H1 (cell line): Measurements from ENCODE around the gene CCDC91. TPM values are rescaled to one million over a fixed set of nuclear protein-coding genes. Genes with fewer than 3 reads are reported as not detected.

Source experiments
- CTCF ChIA-PET: fragments of 300-600 bp; sonication (Branson Sonifier 250); formaldehyde crosslinking; loops from one replicate; lab custom pipeline; 2021; ENCODE audit not compliant: partially characterized antibody; lab: Charles Lee
- POLR2A ChIA-PET: fragments of 300-600 bp; sonication (Branson Sonifier 250); formaldehyde crosslinking; loops from one replicate; lab custom pipeline; 2021; ENCODE audit warnings: inconsistent platforms; ENCODE audit not compliant: partially characterized antibody; lab: Charles Lee
- DNase-seq, 2 experiments: peaks; one replicate each; pipeline versions ENCODE4 v3.0.0 to v3.0.0-alpha.2; 2010 to 2022; ENCODE audit warnings: low spot score in 2 of 2, low read depth in 1 of 2, mixed read lengths in 1 of 2
- FAIRE-seq: peaks from 2 replicates; lab custom pipeline; 2011; peaks lifted over from hg19 to GRCh38; lab: Jason Lieb, UNC
- H2AFZ ChIP-seq: 2 replicates; pipeline ENCODE4 v1.8.1; 2012; ENCODE audit warnings: low read length, inconsistent platforms
- H2AK5ac ChIP-seq: 2 replicates; pipeline ENCODE4 v1.6.1; 2013; ENCODE audit warnings: low read depth, low read length
- H2BK120ac ChIP-seq: replicated peaks from 2 replicates; pipeline ENCODE3; 2013; ENCODE audit warnings: low read depth, low read length, inconsistent platforms
- H2BK12ac ChIP-seq: 2 replicates; pipeline ENCODE4 v1.6.1; 2013; ENCODE audit warnings: low read depth, low read length
- H2BK15ac ChIP-seq: 2 replicates; pipeline ENCODE4 v1.6.1; 2013; ENCODE audit warnings: low read length
- H2BK20ac ChIP-seq: 2 replicates; pipeline ENCODE4 v1.6.1; 2013; ENCODE audit warnings: low read length
- H2BK5ac ChIP-seq: 2 replicates; pipeline ENCODE4 v1.6.1; 2013; ENCODE audit warnings: low read depth, low read length
- H3K14ac ChIP-seq: 2 replicates; pipeline ENCODE4 v1.6.1; 2013; ENCODE audit warnings: inconsistent platforms; ENCODE audit not compliant: insufficient read length
- H3K18ac ChIP-seq: 2 replicates; pipeline ENCODE4 v1.6.1; 2013; ENCODE audit warnings: low read length; ENCODE audit errors: extremely low read depth
- H3K23ac ChIP-seq: 2 replicates; pipeline ENCODE4 v1.6.1; 2013; ENCODE audit warnings: inconsistent platforms; ENCODE audit not compliant: insufficient read length
- H3K23me2 ChIP-seq: 2 replicates; pipeline ENCODE4 v1.6.1; 2013; ENCODE audit warnings: low read depth, low read length
- H3K27ac ChIP-seq: 2 replicates; pipeline ENCODE4 v1.6.1; 2011; ENCODE audit warnings: low read depth, low read length, inconsistent platforms
- H3K27me3 ChIP-seq, 4 experiments: replicated peaks in 1 of 4; 1 replicate in 1 of 4; 2 replicates in 3 of 4; pipeline versions ENCODE4 v1.6.1 to v1.8.1; 2011 to 2013; ENCODE audit warnings: low read length in 3 of 4, mild to moderate bottlenecking in 3 of 4, inconsistent platforms in 2 of 4, mixed read lengths in 2 of 4, moderate library complexity in 1 of 4; ENCODE audit not compliant: control insufficient read depth in 3 of 4, insufficient read depth in 3 of 4; ENCODE audit errors: extremely low read depth in 1 of 4
- H3K36me3 ChIP-seq, 4 experiments: 2 replicates each; pipeline versions ENCODE4 v1.6.1 to v1.8.1; 2011 to 2013; ENCODE audit warnings: mild to moderate bottlenecking in 4 of 4, low read length in 3 of 4, moderate library complexity in 2 of 4, control low read depth in 1 of 4, inconsistent platforms in 1 of 4; ENCODE audit not compliant: insufficient read depth in 4 of 4, control insufficient read depth in 2 of 4
- H3K4ac ChIP-seq: replicated peaks from 2 replicates; pipeline ENCODE3; 2013; ENCODE audit warnings: low read length, low read depth, mixed read lengths, inconsistent platforms; ENCODE audit not compliant: insufficient read length
- H3K4me1 ChIP-seq, 4 experiments: replicated peaks in 1 of 4; 1 replicate in 1 of 4; 2 replicates in 3 of 4; pipeline versions ENCODE4 v1.6.1 to v1.8.1; 2011 to 2013; ENCODE audit warnings: low read length in 3 of 4, inconsistent platforms in 2 of 4, mixed read lengths in 1 of 4; ENCODE audit not compliant: insufficient read depth in 4 of 4, control insufficient read depth in 3 of 4
- H3K4me2 ChIP-seq, 2 experiments: 2 replicates each; pipeline versions ENCODE4 v1.6.1 to v1.8.1; 2011 to 2013; ENCODE audit warnings: low read depth in 2 of 2, low read length in 2 of 2, control low read depth in 1 of 2, inconsistent platforms in 1 of 2, mild to moderate bottlenecking in 1 of 2; ENCODE audit not compliant: insufficient read depth in 1 of 2
- H3K4me3 ChIP-seq, 4 experiments: fragments of 200-600, 300-600 bp in 1 of 4; sonication (generic), shearing (Covaris generic), sonication (Bioruptor Twin) in 1 of 4; 2 replicates each; pipeline versions ENCODE4 v1.5.1 to v1.8.1; 2011 to 2016; ENCODE audit warnings: low read length in 4 of 4, low read depth in 3 of 4, control low read depth in 2 of 4, inconsistent platforms in 2 of 4, mild to moderate bottlenecking in 2 of 4, mixed read lengths in 1 of 4, moderate library complexity in 1 of 4; ENCODE audit not compliant: insufficient read depth in 2 of 4; ENCODE audit errors: extremely low read depth in 1 of 4
- H3K56ac ChIP-seq: replicated peaks from 2 replicates; pipeline ENCODE3; 2013; ENCODE audit warnings: low read depth, mild to moderate bottlenecking, mixed read lengths, low read length, inconsistent platforms; ENCODE audit not compliant: insufficient read length
- H3K79me1 ChIP-seq: 2 replicates; pipeline ENCODE4 v1.6.1; 2013; ENCODE audit warnings: low read depth, low read length, control low read depth
- H3K79me2 ChIP-seq, 2 experiments: 2 replicates each; pipeline versions ENCODE4 v1.6.1 to v1.8.1; 2012 to 2013; ENCODE audit warnings: low read length in 2 of 2, mild to moderate bottlenecking in 2 of 2, inconsistent platforms in 1 of 2; ENCODE audit not compliant: insufficient read depth in 2 of 2, control insufficient read depth in 1 of 2
- H3K9ac ChIP-seq, 4 experiments: replicated peaks in 1 of 4; 1 replicate in 1 of 4; 2 replicates in 3 of 4; pipeline versions ENCODE4 v1.6.1 to v1.8.1; 2011 to 2013; ENCODE audit warnings: low read depth in 3 of 4, low read length in 3 of 4, control low read depth in 2 of 4, mild to moderate bottlenecking in 2 of 4, moderate library complexity in 2 of 4, inconsistent platforms in 1 of 4; ENCODE audit errors: extremely low read depth in 1 of 4
- H3K9me3 ChIP-seq, 2 experiments: 2 replicates each; pipeline versions ENCODE4 v1.6.1 to v1.8.1; 2012 to 2013; ENCODE audit warnings: mild to moderate bottlenecking in 2 of 2, moderate library complexity in 2 of 2, control low read depth in 1 of 2, inconsistent platforms in 1 of 2, low read depth in 1 of 2, low read length in 1 of 2, mixed read lengths in 1 of 2; ENCODE audit not compliant: insufficient read depth in 2 of 2
- H4K20me1 ChIP-seq, 2 experiments: replicated peaks in 1 of 2; 2 replicates each; pipeline versions ENCODE3 to v1.8.1; 2011 to 2013; ENCODE audit warnings: inconsistent platforms in 2 of 2, low read length in 2 of 2, mild to moderate bottlenecking in 1 of 2; ENCODE audit not compliant: insufficient read depth in 2 of 2, control insufficient read depth in 1 of 2
- H4K5ac ChIP-seq: 2 replicates; pipeline ENCODE4 v1.6.1; 2013; ENCODE audit warnings: low read length, low read depth, mixed read lengths, inconsistent platforms; ENCODE audit not compliant: insufficient read length
- H4K8ac ChIP-seq: 2 replicates; pipeline ENCODE4 v1.8.0; 2013; ENCODE audit warnings: mild to moderate bottlenecking, moderate library complexity, low read length, inconsistent platforms; ENCODE audit not compliant: insufficient read depth; ENCODE audit errors: extremely low read depth
- H4K91ac ChIP-seq: replicated peaks from 2 replicates; pipeline ENCODE3; 2013; ENCODE audit warnings: low read length, mixed read lengths, inconsistent platforms; ENCODE audit not compliant: insufficient read length
- RFX5 ChIP-seq: IDR thresholded peaks from 2 replicates; pipeline ENCODE4 v1.6.1; 2011; ENCODE audit warnings: low read depth, low read length, improper control_type of control experiment, borderline replicate concordance
- SAP30 ChIP-seq: fragments of 300-600 bp; sonication (generic); IDR thresholded peaks from 2 replicates; pipeline ENCODE4 v1.7.1; 2012; ENCODE audit warnings: low read length, moderate library complexity, mild to moderate bottlenecking, inconsistent platforms; ENCODE audit not compliant: insufficient read depth, insufficient replicate concordance
- WGBS, 2 experiments: shearing (Covaris generic) in 1 of 2; methylation state at CpG; one replicate each; pipeline versions ENCODE4 v1.1.6 to v1.1.7; 2013 to 2015; ENCODE audit warnings: low lambda C conversion rate in 2 of 2, mixed read lengths in 2 of 2, inconsistent platforms in 1 of 2, low coverage in 1 of 2, missing lambda C conversion rate in 1 of 2; ENCODE audit not compliant: insufficient replicate concordance in 2 of 2, insufficient coverage in 1 of 2, insufficient read length in 1 of 2; ENCODE audit errors: extremely low coverage in 1 of 2, missing lambda C conversion rate in 1 of 2; 5-methylcytosine and 5-hydroxymethylcytosine counted together
- polyA plus RNA-seq, 7 experiments: library from polyadenylated mRNA; depleted of rRNA in 3 of 7; stranded (reverse) in 5 of 7; unstranded in 2 of 7; fragments of >200 nt in 5 of 7; fragments of 200-250 nt in 2 of 7; gene quantifications; 1 replicate in 5 of 7; 2 replicates in 1 of 7; 4 replicates in 1 of 7; pipeline versions ENCODE4 v1.2.1 to v1.2.3, GENCODE V29; 2011 to 2013; ENCODE audit warnings: missing spikeins in 2 of 7, mixed read lengths in 2 of 7
- total RNA-seq: library from RNA; stranded (reverse); fragmentation: NEBNext Ultra II Directional; extraction: Animal tissue kit (Norgen Biotek cat#: 25700); gene quantifications from 2 replicates; pipeline ENCODE4 v1.2.1, GENCODE V29; 2021

The CCDC91 gene
- total and polyA plus RNA-seq, 2 of the 8 experiments (the other 6 are each of a cell fraction or from before 2014, with no cell fraction given), result 8.6 to 23.1 TPM

DNA sequence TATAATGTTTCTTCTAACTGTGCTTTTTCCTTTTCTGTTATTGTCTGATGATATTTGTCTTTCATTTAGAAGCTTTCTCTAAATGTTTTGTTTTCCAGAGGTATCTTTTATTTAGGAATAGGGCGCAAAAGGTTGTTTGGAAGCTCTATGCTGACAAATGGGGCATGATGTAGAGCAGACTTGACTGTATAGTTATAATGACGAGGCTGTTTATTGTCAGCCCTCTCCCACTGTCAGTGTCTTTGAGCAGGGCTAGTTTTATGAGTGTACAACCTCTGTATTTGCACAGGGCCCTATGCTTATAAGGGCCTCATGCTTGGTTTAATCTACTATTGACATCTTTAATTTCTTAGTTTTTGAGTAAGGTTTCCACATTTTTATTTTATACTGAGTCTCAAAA is 158.9 kb downstream of the CCDC91 start:
- Histone ChIP-seq H2BK120ac (no peak overlapping the region), H2BK15ac (no peak overlapping the region), H2BK12ac (no peak overlapping the region), H4K5ac (no peak overlapping the region), H2BK5ac (no peak overlapping the region), H3K23ac (no peak overlapping the region), H4K91ac (no peak overlapping the region), H3K9ac (no peak overlapping the region), H3K79me2 (no peaks in the 10 kb centered on the region), H3K4me1 (no peaks in the 10 kb centered on the region), H3K4ac (no peak overlapping the region), H3K27me3 (no peaks in the 10 kb centered on the region), H4K20me1 (no peaks in the 10 kb centered on the region), H3K4me2 (no peak overlapping the region), H2AFZ (no peak overlapping the region), H3K36me3 (peaks cover 0 to 11% (median 3%) of the 10 kb centered on the region in 4 experiments; a peak in 3 of 8 replicates), H3K27ac (no peak overlapping the region), H4K8ac (no peak overlapping the region), H3K4me3 (no peak overlapping the region), H3K56ac (no peak overlapping the region), H2AK5ac (no peak overlapping the region), H3K18ac (no peak overlapping the region), H3K79me1 (no peaks in the 10 kb centered on the region), H3K23me2 (no peaks in the 10 kb centered on the region), H3K9me3 (peaks cover 3 to 8% of the 10 kb centered on the region in 2 experiments; a peak in 2 of 4 replicates), H3K14ac (no peak overlapping the region), H2BK20ac (no peak overlapping the region)
- no peak for FAIRE-seq
- ChIA-PET POLR2A (no interaction called here), CTCF (no interaction called here)
- DNase-seq, result no peak
- TF ChIP-seq SAP30, result no peak
- no peak for TF ChIP-seq RFX5
- WGBS, 2 experiments, result 98% methylated on average over 2 of the region's 2 CpGs; no CpG with 5 or more reads in 1 of the 2 experiments
